GM19023 (cell line): Measurements from ENCODE around the gene WNT7B.

Source experiments
- ATAC-seq: cut with Tn5 transposase; IDR thresholded peaks from one replicate; pipeline ENCODE4 v1.9.1; 2021; ENCODE audit warnings: mild to moderate bottlenecking, moderate library complexity; ENCODE audit not compliant: unreplicated experiment

The WNT7B gene

DNA sequence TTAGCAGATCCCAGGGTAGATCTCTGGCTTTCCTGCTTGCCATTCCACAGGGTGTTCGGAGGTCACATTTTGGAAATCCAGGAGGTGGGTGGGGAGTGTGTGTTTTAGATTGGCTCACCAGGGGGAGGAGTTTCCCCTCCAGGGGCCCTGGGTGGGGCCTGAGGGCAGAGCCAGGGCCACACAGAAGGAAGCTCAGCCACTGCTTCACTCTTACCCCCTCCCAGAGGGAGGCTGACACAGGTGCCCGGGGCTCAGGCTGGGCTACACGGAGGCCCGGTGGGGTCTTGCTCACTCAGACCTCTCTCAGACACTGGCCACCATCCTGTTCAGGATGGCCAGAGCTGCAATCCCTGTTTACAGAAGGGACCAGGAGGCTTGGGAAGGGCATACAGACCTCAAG is 2.5 kb downstream of the WNT7B start:
- no peak for ATAC-seq

- ATAC-seq: no peak
Measured at GRCh38 chr22:45972889-45973253, 4.1 kb downstream of the WNT7B start.

- ATAC-seq: no peak
Measured at GRCh38 chr22:45972091-45972888, 4.7 kb downstream of the WNT7B start.

GRCh38 chr22:45971408-45972028 is 5.4 kb downstream of the WNT7B start:
- ATAC-seq: no peak

GRCh38 chr22:45970705-45971407 is 6.1 kb downstream of the WNT7B start:
- no peak for ATAC-seq

- no peak for ATAC-seq
Measured at GRCh38 chr22:45969801-45970470, 7.0 kb downstream of the WNT7B start.

DNA sequence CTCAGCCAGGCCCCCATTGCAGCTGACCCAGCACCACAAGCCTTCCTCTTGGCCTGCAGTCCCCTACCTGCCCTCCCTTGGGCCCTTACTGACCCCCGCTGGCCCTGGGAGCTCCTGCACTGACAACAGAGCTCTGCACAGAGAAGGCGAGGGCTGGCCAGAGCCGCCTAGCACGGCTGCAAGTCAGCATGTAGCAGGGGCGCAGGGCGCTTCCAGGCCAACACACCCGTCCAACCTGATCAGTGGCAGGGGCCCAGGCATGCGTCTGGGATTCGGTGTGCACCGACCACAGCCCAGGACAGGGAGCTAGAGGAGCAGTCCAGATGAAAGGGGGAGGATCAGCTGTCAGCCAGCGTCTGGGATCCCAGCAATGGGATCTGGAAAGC is 7.6 kb downstream of the WNT7B start:
- ATAC-seq: no peak

- no peak for ATAC-seq
Measured at GRCh38 chr22:45968751-45969413, 8.1 kb downstream of the WNT7B start.

DNA sequence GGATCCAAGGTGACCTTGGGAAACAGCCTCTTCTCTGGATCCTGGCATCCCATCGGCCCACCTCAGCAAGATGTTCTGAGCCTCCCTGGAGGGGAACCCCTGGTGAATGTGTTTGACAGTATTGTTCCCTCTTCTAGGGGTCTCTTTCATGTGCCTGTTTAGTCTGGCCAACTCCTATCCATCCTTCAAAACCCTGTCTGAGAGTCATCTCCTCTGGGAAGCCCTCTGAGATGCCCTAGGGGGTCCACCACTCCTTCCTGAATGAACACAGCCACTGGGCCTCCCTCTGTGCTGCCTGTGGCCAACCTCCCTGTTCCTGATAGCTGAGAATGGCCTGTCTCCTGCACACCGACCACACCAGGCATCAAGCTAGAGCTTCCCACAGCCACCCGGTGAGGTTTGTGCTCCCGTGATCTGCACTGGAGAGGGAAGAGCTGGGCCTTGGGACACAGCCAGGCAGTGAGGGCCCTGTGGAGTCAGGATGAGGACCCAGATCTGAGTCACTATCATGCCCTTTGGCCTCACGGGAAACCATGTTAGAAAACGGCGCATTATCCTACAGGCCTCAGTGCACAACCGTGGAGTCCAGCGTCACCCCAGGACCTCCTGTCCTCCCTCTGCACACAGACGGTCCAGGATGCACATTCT is 8.8 kb downstream of the WNT7B start:
- no peak for ATAC-seq

- no peak for ATAC-seq
Measured at GRCh38 chr22:45966895-45967365, 10.0 kb downstream of the WNT7B start.

DNA sequence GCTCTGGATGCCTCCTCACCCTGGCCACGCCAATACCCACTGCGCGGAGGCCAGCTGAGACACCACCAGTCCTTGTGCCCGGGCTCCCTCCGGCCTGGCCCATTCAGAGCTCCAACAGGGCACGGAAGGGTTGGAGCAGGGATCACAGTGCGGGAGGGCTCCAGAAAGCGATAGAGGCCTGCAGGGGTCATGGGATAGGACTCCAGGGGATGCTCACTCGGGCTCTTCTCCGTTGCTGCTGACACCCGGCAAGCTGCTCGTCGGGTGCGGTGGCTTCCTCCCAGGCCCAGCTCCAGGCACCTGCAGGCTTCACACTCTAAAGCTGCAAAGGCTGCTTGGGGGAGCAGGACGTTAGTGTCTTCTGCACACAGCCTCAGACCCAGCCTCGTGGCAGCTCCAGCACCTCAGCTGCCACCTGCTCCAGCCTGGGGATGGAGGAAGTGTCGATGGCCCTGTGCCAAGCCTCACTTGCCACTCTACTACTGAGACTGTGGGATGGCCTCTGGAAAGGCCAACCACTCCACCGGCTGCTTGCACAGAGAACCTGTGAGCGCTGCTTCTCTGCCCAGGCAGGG is 10.6 kb downstream of the WNT7B start:
- no peak for ATAC-seq

DNA sequence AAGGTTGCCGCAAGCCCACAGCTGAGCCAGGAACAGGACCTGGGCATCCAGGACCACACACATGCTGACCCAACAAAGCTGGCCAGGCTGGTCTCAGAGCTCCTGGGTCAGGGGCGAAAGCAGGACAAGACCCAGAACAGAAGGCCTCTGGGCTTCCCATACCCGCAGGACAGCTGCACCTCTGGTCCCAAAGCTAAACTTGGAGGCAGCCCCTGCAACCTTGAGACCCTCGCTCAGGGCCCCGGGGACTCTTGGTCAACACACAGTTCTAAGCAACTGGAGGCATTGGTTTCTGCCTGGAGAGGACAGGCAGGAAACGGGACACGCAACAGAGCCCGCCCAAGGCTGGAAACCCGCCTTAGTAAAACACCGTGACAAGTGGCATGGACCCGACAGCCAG is 11.4 kb downstream of the WNT7B start:
- ATAC-seq: no peak

DNA sequence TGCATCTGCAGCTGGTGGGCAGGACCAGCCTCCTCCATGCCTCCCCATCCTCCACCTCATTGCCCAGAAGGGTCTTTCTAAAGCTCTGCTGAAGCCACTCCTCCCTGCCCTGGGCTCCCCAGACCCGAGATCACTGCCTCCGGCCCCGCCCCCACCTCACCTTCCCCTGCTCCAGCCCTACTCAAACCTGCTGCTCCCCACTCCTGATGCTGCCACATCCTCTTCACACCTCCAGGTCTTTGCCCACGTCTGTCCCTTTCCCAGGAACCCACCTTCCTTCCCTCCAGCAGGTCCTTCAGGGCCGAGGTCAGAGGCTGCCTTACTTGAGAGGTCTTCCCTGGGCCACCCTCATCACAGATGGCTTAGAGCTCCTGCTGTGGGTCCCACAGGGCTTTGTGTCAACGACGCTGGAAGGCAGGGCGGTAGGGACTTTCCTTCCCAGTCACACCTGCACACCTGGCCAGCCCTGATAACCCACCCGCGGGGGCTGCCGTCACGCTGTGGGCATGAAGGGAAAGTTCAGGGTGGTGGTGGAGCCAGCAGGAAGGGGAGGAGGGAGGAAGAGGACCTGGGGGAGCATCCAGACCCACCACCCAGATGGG is 11.9 kb downstream of the WNT7B start:
- ATAC-seq: no peak

DNA sequence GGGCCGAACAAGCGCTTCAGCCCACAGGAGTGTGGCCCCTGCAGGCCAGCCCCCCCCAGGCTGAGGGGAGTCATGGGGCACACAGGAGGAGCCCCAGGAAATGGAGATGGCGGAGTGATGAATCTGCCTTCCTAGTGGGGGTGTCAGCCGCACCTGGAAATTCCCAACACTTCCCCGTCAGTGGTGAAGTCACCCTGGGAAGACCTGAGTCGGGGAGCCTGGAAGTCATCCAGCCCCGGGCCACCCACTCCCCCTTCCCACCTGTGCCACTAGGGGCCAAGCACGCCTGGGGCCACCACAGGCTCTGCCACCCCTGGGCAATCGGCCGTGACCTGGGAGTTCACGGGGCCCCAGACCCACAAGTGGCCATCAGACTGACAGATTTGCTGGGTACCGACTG is 12.6 kb downstream of the WNT7B start:
- ATAC-seq: no peak

DNA sequence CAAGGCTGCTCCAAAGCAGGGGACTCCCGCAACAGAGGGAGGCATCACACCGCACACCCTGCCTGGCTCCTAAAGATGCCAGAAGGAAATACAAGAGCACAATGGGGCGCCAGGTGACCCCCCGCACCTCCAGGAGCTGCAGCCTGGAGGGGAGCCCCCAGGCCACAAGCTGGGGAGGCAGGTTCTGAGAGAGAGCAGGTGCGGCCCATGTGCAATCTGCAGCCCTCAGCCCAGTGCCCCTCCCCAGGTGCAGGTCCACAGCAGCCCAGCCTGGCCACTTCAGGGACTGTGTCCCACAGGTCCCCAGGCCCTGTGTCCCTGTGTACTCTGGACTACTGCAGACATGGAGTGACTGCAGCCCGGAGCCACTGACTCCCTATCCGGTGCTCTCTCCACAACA is 13.1 kb downstream of the WNT7B start:
- ATAC-seq: no peak

DNA sequence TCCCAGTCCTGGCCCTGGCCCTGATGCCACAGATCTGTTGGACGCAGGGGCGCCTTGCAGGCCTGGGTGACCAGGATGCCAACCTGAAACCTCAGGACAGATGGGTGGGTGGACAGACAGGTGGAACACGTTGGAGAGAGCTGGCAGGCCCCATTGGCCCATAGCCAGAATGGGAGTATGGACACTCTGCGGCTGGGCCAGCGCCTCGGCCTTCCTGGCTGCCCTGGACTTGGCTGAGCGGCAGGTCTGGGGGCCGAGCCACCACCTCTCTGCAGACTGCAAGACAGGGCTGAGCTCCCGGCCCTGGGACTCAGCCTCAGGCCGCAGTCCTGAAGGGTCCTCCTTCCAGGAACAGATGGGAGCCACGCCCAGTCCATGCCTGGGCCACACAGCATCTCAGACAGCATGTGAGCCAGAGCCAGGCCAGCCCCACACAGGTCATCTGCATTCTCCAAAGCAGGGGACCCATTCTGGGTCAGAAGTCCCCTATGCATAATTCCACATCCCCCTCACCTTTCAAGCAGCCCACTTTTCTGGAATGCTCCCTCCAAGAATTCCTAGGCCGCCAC is 14.1 kb downstream of the WNT7B start:
- no peak for ATAC-seq

GRCh38 chr22:45962434-45962718 is 14.6 kb downstream of the WNT7B start:
- ATAC-seq: no peak

GRCh38 chr22:45961679-45962433 is 15.1 kb downstream of the WNT7B start:
- no peak for ATAC-seq
